Kidney (tissue), 14 donors: ENCODE measurements around the gene APCDD1. TPM values are rescaled to one million over a fixed set of nuclear protein-coding genes. Genes with fewer than 3 reads are reported as not detected.
A peak's percentile ranks its signal among the peaks of the same experiment; 100 is the strongest.

Experiments
- DNase-seq, 5 donors: peaks; one replicate each; pipeline ENCODE4 v3.0.0-alpha.2; 2013 to 2020
- FAIRE-seq: peaks from 2 replicates; lab custom pipeline; 2012; peaks lifted over from hg19 to GRCh38; lab: Jason Lieb, UNC
- H3K27ac ChIP-seq, 2 donors: one replicate each; pipeline ENCODE4 v1.7.0; 2013; ENCODE audit warnings: low read depth in 2 of 2, low read length in 2 of 2, inconsistent platforms in 1 of 2
- H3K27me3 ChIP-seq: one replicate; pipeline ENCODE4 v1.7.1; 2013; ENCODE audit warnings: low read length, inconsistent platforms; ENCODE audit not compliant: control insufficient read depth, insufficient read depth
- H3K36me3 ChIP-seq, 3 donors: one replicate each; pipeline versions ENCODE4 v1.7.0 to v1.7.1; 2013; ENCODE audit warnings: low read length in 3 of 3, control low read depth in 1 of 3, inconsistent platforms in 1 of 3; ENCODE audit not compliant: insufficient read depth in 3 of 3, control insufficient read depth in 2 of 3
- H3K4me1 ChIP-seq, 3 donors: one replicate each; pipeline versions ENCODE4 v1.7.0 to v1.7.1; 2013; ENCODE audit warnings: low read length in 3 of 3, inconsistent platforms in 1 of 3, low read depth in 1 of 3; ENCODE audit not compliant: control insufficient read depth in 2 of 3, insufficient read depth in 2 of 3
- H3K4me3 ChIP-seq, 3 donors: one replicate each; pipeline versions ENCODE4 v1.7.0 to v1.8.1; 2013; ENCODE audit warnings: low read length in 3 of 3, control low read depth in 1 of 3, inconsistent platforms in 1 of 3
- H3K9ac ChIP-seq, 3 donors: one replicate each; pipeline versions ENCODE4 v1.7.0 to v1.7.1; 2013; ENCODE audit warnings: low read length in 3 of 3, control low read depth in 1 of 3, inconsistent platforms in 1 of 3
- H3K9me3 ChIP-seq, 3 donors: one replicate each; pipeline versions ENCODE4 v1.7.0 to v1.7.1; 2013; ENCODE audit warnings: low read length in 3 of 3, control low read depth in 1 of 3, inconsistent platforms in 1 of 3; ENCODE audit not compliant: control insufficient read depth in 2 of 3, insufficient read depth in 1 of 3
- CTCF ChIP-seq: IDR thresholded peaks from 3 replicates; pipeline ENCODE4 v1.5.1; 2012; ENCODE audit warnings: mild to moderate bottlenecking, moderate library complexity, borderline replicate concordance; ENCODE audit not compliant: insufficient read depth; ENCODE audit errors: extremely low read depth
- intact Hi-C: fragments of 100-400 bp; cut with DNase I; formaldehyde crosslinking; loops from one replicate; pipeline ENCODE4 v1.11.1; 2022
- polyA plus RNA-seq: library from polyadenylated mRNA; stranded (reverse); fragments of 350-450 nt; fragmentation: Illumina TruSeq; extraction: RNeasy Lipid Tissue Mini Kit (QIAGEN cat#74804); gene quantifications from one replicate; pipeline ENCODE4 v1.2.3, GENCODE V29; 2014; ENCODE audit warnings: low read depth, low replicate concordance; ENCODE audit not compliant: insufficient read depth
- total RNA-seq: library from RNA; stranded (reverse); fragmentation: NEBNext Ultra II Directional; extraction: Animal tissue kit (Norgen Biotek cat#: 25700); gene quantifications from one replicate; pipeline ENCODE4 v1.2.1, GENCODE V29; 2021
- donor health status: control.
- donor health status: control.
- donor health status: control.
- donor health status: control.
- donor health status: control.
- donor health status: DM: yes; HTN: yes; CAD: no.
- donor health status: Normal renal cell carcinoma (clear cell type).

APCDD1 gene
- total and polyA plus RNA-seq, 2 donors from 2014 or later = 2.8 to 22.9 TPM

DNA sequence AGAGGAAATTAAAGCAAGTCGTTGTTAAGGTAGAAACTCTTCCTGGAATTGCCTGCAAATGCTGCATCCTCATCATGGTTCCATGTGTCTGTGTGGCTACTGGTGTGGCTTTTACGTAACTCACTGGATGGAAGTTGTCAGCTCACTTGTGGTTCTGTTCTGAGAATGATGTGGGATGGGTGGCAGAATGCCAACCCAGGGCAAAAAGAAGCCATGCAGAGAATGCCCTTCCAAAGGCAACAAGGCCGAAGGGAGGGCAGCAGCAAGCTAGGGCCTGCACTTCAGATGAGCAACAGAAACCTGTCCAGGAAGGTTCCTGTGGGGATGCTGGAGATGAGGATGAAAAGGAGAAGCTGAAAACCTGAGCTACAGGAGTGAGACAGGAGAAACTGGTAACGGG lies 61.0 kb downstream of the APCDD1 start:
- intact Hi-C loops = loop anchor here (10.0 kb wide), 1 partner anchor 511 kb away; no protein-coding TSS in a partner anchor
- no peaks in the 10 kb centered on the region for H3K9me3 ChIP-seq
- H3K4me3 ChIP-seq = no peak overlapping the region
- DNase-seq = no peak
- no peak overlapping the region for H3K9ac ChIP-seq
- no peak overlapping the region for H3K27ac ChIP-seq
- no peak for TF ChIP-seq CTCF
- no peaks in the 10 kb centered on the region for H3K27me3 ChIP-seq
- H3K36me3 ChIP-seq = no peaks in the 10 kb centered on the region
- no peak for FAIRE-seq
- peaks cover 0 to 9% (median 3%) of the 10 kb centered on the region in 3 donors for H3K4me1 ChIP-seq

DNA sequence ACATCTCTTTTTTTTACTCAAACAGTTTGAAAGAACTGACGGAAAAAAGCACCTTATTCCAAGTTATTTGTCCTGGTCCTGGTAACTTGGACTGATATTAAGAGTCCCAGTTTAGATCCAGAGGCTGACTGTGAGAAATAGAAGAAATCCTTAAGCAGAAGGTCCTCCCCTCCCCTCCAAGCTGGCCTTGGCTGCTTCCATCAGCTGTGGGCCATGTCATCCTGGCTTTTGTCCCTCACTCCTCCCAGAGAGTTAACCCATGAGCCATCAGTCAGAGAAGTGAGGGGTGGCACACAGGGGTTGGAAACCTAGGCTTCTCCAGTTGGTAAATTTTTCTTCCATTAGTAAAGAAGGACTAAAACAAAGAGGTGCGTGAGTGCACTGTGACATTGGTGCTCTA lies 61.6 kb downstream of the APCDD1 start:
- DNase-seq (no peak), FAIRE-seq (no peak)
- no peak overlapping the region for H3K9ac ChIP-seq
- peaks cover 0 to 9% (median 3%) of the 10 kb centered on the region in 3 donors for H3K4me1 ChIP-seq
- no peak for TF ChIP-seq CTCF
- no peak overlapping the region for H3K27ac ChIP-seq
- H3K4me3 ChIP-seq = no peak overlapping the region
- H3K9me3 ChIP-seq = no peaks in the 10 kb centered on the region
- intact Hi-C loops = loop anchor here (10.0 kb wide), 1 partner anchor 511 kb away; no protein-coding TSS in a partner anchor
- H3K27me3 ChIP-seq = no peaks in the 10 kb centered on the region
- no peaks in the 10 kb centered on the region for H3K36me3 ChIP-seq

DNA sequence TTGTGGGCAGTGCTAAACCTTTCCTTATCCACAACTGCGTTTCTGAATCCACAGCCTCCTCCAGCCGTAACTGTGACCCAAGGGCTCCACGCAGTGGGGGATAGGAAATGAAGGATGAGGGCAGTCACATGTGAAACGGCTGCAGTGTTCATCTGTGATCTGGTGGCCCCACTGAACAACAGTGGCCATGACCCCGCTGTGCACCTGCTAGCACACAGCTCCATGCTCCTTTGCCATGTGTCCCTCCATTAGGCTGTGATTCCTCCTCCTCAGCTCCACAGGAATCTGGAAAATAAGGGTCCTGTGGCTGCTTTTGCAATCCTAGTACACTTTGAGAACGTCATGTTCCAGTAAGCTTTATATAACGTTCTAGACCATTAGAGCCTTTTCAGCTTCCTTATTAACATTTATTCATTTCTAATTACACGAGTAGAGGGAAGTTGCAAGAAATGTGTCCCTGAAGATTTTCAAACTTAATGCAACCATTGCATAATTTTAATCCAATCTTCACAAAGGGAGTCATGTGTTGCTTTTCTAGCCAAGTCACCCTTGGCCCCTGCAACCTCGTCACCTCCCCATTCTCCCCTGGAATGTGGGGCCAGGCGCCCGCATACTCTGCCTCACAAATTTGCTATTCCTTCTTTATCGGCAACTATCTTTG lies 64.3 kb downstream of the APCDD1 start:
- Histone ChIP-seq H3K27me3 (no peaks in the 10 kb centered on the region), H3K36me3 (no peaks in the 10 kb centered on the region), H3K9me3 (no peaks in the 10 kb centered on the region), H3K4me1 (peaks cover 0 to 9% (median 3%) of the 10 kb centered on the region in 3 donors), H3K27ac (no peak overlapping the region), H3K4me3 (peak overlapping the region in 2 of 3 donors; percentile 2 to 19), H3K9ac (no peak overlapping the region)
- DNase-seq (peak; percentile 67 to 89 (median 80)), FAIRE-seq (no peak)
- peak; percentile 9 for TF ChIP-seq CTCF
- intact Hi-C loops = loop anchor here (10.0 kb wide), 1 partner anchor 514 kb away; no protein-coding TSS in a partner anchor
